Prostate gland (tissue), 2 donors: ENCODE results near the gene SAMM50. TPM values are rescaled to one million over a fixed set of nuclear protein-coding genes. Genes with fewer than 3 reads are reported as not detected.
"Not testable (repeated sequence)": the region's sequence is repeated elsewhere in the genome, so short reads cannot be mapped to it uniquely, and the experiment has no call there.

Experiments used
- DNase-seq: peaks from one replicate; pipeline ENCODE4 v3.0.0-alpha.2; 2019; ENCODE audit warnings: low spot score
- H3K27ac ChIP-seq, 2 donors: fragments of 200-600 bp; sonication (generic); 2 replicates each; pipeline ENCODE4 v1.5.1; 2017 to 2019
- H3K27me3 ChIP-seq: fragments of 200-600 bp; sonication (generic); replicated peaks from 2 replicates; pipeline ENCODE4 v1.5.1; 2019; ENCODE audit not compliant: insufficient read depth
- H3K36me3 ChIP-seq, 2 donors: fragments of 200-600 bp; sonication (generic); 1 replicate in 1 of 2; 2 replicates in 1 of 2; pipeline versions ENCODE4 v1.5.1 to v1.8.1; 2017 to 2019
- H3K4me1 ChIP-seq: fragments of 200-600 bp; sonication (generic); replicated peaks from 2 replicates; pipeline ENCODE4 v1.5.1; 2019
- H3K4me3 ChIP-seq, 2 donors: fragments of 200-600 bp; sonication (generic); 2 replicates each; pipeline ENCODE4 v1.5.1; 2017 to 2019
- H3K9me3 ChIP-seq: fragments of 200-600 bp; sonication (generic); 2 replicates; pipeline ENCODE4 v1.5.1; 2017
- CTCF ChIP-seq, 4 experiments: fragments of 200-600 bp in 2 of 4; fragments of 450-650 bp in 2 of 4; sonication (generic) in 2 of 4; IDR thresholded peaks; 1 replicate in 3 of 4; 2 replicates in 1 of 4; pipeline ENCODE4 v1.5.1; 2016 to 2019; ENCODE audit warnings: antibody characterized with exemption in 4 of 4, mild to moderate bottlenecking in 2 of 4, moderate library complexity in 2 of 4
- POLR2A ChIP-seq: fragments of 450-650 bp; IDR thresholded peaks from one replicate; pipeline ENCODE4 v1.6.1; 2016; ENCODE audit warnings: antibody characterized with exemption, mild to moderate bottlenecking
- POLR2AphosphoS5 ChIP-seq: sonication (generic); formaldehyde crosslinking; IDR thresholded peaks from one replicate; pipeline ENCODE4 v1.6.1; 2017; ENCODE audit warnings: antibody characterized with exemption
- WGBS: methylation state at CpG from one replicate; pipeline ENCODE4 v1.1.5; 2018; 5-methylcytosine and 5-hydroxymethylcytosine counted together
- intact Hi-C: fragments of 100-400 bp; cut with DNase I; formaldehyde crosslinking; loops from one replicate; pipeline ENCODE4 v1.14.2; 2022
- total RNA-seq, 2 donors: library from RNA; depleted of rRNA; stranded (reverse); fragments of >200 nt; gene quantifications; one replicate each; pipeline ENCODE4 v1.1.0, GENCODE V29; 2016

Gene SAMM50
- total RNA-seq, 2 donors from 2014 or later = 32.3 to 43.2 TPM

GRCh38 chr22:44012162-44012561, 56.9 kb downstream of the SAMM50 start:
- no peaks in the 10 kb centered on the region for H3K27me3 ChIP-seq
- DNase-seq = no peak
- H3K4me1 ChIP-seq = no peaks in the 10 kb centered on the region
- H3K36me3 ChIP-seq = no peaks in the 10 kb centered on the region
- H3K4me3 ChIP-seq = no peak overlapping the region
- no peaks in the 10 kb centered on the region for H3K9me3 ChIP-seq
- intact Hi-C loops = no loop called here
- no peak overlapping the region for H3K27ac ChIP-seq
- TF ChIP-seq CTCF (IDR thresholded peaks at IDR 0.05) = no peak
- no peak for TF ChIP-seq POLR2AphosphoS5
- no peak for TF ChIP-seq POLR2A
- 67% methylated on average over 5 of the region's 5 CpGs for WGBS

GRCh38 chr22:44012591-44012990, 57.3 kb downstream of the SAMM50 start:
- intact Hi-C loops = no loop called here
- no peak overlapping the region for H3K4me3 ChIP-seq
- H3K27ac ChIP-seq = no peak overlapping the region
- no peaks in the 10 kb centered on the region for H3K9me3 ChIP-seq
- TF ChIP-seq POLR2A = no peak
- TF ChIP-seq POLR2AphosphoS5 = no peak
- no peak for TF ChIP-seq CTCF (IDR thresholded peaks at IDR 0.05)
- no peak for DNase-seq
- 91% methylated on average over 7 of the region's 7 CpGs for whole genome bisulfite sequencing
- H3K4me1 ChIP-seq = no peaks in the 10 kb centered on the region
- H3K27me3 ChIP-seq = no peaks in the 10 kb centered on the region
- H3K36me3 ChIP-seq = no peaks in the 10 kb centered on the region

DNA sequence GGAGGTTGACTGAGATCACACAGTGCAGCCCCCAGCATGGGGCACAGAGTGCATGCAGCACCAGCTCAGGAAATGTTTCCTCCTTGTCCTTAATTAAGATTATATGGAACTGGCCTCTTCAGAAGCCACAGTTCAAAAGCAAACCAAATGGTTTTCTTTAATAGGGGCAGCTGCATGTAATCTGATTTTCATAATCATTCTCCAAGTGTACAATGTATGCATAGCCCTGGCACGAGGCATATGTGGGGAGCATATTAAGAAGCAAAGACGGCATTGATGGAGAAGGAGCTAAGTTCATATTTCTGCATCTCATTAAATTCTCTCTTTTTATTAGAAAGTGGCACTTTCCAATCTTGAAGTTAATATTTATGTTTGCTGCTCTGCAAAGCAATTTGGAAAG, 59.0 kb downstream of the SAMM50 start:
- WGBS = 62% methylated on average over 2 of the region's 2 CpGs

GRCh38 chr22:44016586-44016985, 61.3 kb downstream of the SAMM50 start:
- H3K27me3 ChIP-seq, intact Hi-C loops, DNase-seq, H3K27ac ChIP-seq, H3K9me3 ChIP-seq, H3K4me3 ChIP-seq, H3K4me1 ChIP-seq, H3K36me3 ChIP-seq: not testable (repeated sequence)
- WGBS = 80% methylated on average over 3 of the region's 3 CpGs

More for the DNA sequence above, 59.0 kb downstream of the SAMM50 start:
- H3K9me3 ChIP-seq = no peaks in the 10 kb centered on the region
- no peaks in the 10 kb centered on the region for H3K36me3 ChIP-seq
- H3K4me3 ChIP-seq = no peak overlapping the region
- no peak for DNase-seq
- no peak overlapping the region for H3K27ac ChIP-seq
- no peak for TF ChIP-seq CTCF (IDR thresholded peaks at IDR 0.05)
- no peak for TF ChIP-seq POLR2A
- no peak for TF ChIP-seq POLR2AphosphoS5
- H3K4me1 ChIP-seq = no peaks in the 10 kb centered on the region
- H3K27me3 ChIP-seq = no peaks in the 10 kb centered on the region
- intact Hi-C loops = no loop called here

DNA sequence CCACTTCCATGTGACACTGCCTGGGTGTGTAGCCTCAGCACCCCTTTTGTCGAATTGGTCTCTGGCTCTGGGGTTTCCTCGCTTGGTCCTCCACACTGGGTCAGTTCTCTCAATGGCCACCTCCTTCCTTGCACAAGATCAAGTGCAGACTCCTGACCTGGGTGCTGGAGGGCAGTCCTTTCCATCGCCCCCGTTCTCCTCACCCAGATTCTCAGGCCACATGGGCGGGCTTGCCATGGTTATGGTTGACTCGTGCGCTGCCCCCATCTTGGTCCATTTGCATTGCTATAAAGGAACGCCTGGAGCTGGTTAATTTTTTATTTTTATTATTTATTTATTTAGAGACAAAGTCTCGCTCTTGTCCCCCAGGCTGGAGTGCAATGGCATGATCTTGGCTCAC, 63.4 kb downstream of the SAMM50 start:
- no peak for TF ChIP-seq CTCF (IDR thresholded peaks at IDR 0.05)
- no peak for TF ChIP-seq POLR2AphosphoS5
- no peak for TF ChIP-seq POLR2A
- H3K4me1 ChIP-seq = no peaks in the 10 kb centered on the region
- H3K27me3 ChIP-seq = no peaks in the 10 kb centered on the region
- no peaks in the 10 kb centered on the region for H3K36me3 ChIP-seq
- H3K9me3 ChIP-seq = no peaks in the 10 kb centered on the region
- no peak overlapping the region for H3K4me3 ChIP-seq
- intact Hi-C loops = no loop called here
- no peak overlapping the region for H3K27ac ChIP-seq
- DNase-seq = no peak
- 96% methylated on average over 9 of the region's 9 CpGs for WGBS

- TF ChIP-seq POLR2AphosphoS5 = no peak
- Histone ChIP-seq H3K36me3 (no peaks in the 10 kb centered on the region), H3K4me1 (no peaks in the 10 kb centered on the region), H3K27me3 (no peaks in the 10 kb centered on the region), H3K27ac (no peak overlapping the region), H3K4me3 (no peak overlapping the region), H3K9me3 (no peaks in the 10 kb centered on the region)
- intact Hi-C loops = no loop called here
- 94% methylated on average over 10 of the region's 10 CpGs for WGBS
- no peak for DNase-seq
These were observed 64.2 kb downstream of the SAMM50 start for GRCh38 chr22:44019416-44019815.
